SH-SY5Y (cell line): ENCODE measurements around the gene DNASE1.

Source experiments
- GATA2 ChIP-seq: IDR thresholded peaks from 2 replicates; pipeline ENCODE4 v1.6.1; 2011; ENCODE audit warnings: mild to moderate bottlenecking, low read depth, low read length
- GATA3 ChIP-seq: IDR thresholded peaks from 2 replicates; pipeline ENCODE4 v1.6.1; 2011; ENCODE audit warnings: low read depth, mild to moderate bottlenecking, low read length, moderate library complexity

DNA sequence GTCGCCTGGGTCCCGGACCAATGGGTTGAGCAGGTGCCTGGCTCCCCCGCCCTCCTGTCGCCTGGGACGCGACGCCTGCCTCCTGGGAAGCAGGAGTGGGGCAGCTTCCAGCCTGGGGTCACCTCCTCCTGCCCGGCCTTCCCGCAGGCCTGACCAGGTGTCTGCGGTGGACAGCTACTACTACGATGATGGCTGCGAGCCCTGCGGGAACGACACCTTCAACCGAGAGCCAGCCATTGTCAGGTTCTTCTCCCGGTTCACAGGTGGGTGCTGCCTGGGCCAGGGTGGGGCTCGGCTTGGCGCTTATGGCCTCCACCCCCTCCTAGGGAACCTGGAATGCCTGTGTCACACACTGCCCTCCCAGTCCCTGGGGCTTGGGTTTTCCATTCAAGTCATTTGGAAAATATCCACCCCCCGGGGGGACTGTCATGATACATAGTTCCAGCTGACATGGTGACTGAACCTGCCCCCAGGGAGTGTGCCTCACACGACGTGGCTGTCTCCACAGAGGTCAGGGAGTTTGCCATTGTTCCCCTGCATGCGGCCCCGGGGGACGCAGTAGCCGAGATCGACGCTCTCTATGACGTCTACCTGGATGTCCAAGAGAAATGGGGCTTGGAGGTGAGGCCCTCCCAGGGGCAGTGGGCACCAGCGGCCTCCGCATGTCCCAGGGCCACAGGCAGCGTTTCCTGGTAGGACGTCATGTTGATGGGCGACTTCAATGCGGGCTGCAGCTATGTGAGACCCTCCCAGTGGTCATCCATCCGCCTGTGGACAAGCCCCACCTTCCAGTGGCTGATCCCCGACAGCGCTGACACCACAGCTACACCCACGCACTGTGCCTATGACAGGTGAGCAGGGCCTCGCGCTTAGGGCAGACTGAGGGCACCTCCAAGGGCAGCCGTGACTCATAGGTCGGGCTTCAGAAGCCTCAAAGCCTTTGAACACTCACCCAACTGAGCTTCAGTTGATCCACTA is 2.3 kb downstream of the DNASE1 start:
- TF ChIP-seq GATA2 (no peak), GATA3 (no peak)
